DMS153 (cell line): ENCODE data around the gene ATP11A.
"Not testable (repeated sequence)": the region's sequence is repeated elsewhere in the genome, so short reads cannot be mapped to it uniquely, and the experiment has no call there.

ENCODE experiments used
- DNase-seq: peaks from one replicate; lab custom pipeline; 2025; lab: John Stamatoyannopoulos, UW

Gene ATP11A

GRCh38 chr13:112863356-112863755 lies 173.5 kb downstream of the ATP11A start:
- DNase-seq: not testable (repeated sequence)

DNA sequence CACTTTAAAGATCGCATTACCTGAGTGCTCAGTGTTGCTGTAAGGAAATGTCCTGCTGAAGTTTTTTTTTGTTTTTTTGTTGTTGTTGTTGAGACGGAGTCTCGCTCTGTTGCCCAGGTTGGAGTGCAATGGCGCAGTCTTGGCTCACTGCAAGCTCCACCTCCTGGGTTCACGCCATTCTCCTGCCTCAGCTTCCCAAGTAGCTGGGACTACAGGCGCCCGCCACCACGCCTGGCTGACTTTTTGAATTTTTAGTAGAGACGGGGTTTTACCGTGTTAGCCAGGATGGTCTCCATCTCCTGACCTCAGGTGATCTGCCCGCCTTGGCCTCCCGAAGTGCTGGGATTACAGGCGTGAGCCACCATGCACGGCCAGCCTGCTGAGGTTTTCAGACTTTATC lies 175.6 kb downstream of the ATP11A start:
- not testable (repeated sequence) for DNase-seq

DNA sequence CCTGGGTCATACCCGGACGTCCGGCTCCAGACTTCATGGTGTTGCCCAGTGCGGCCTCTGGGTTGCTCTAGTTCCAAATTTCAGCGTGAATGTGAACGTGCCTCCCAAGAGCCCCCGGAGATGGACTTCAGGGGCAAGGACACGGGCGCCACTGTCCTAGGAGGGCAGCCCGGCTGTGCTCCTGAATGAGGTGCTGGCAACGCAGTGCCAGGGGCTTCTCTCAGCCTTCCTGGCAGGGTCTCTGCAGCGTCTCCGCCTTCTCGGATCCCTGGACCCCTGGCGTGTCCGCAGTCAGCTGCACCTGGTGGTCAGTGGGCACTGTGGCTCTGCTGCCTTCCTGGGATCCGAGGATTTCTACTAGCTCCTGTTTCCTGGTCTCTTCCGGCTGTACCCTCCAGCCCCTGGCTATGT lies 177.5 kb downstream of the ATP11A start:
- DNase-seq: no peak

- DNase-seq: no peak
Measured at GRCh38 chr13:112868308-112868707, 178.5 kb downstream of the ATP11A start.

- DNase-seq: no peak
Measured at GRCh38 chr13:112869202-112870050, 179.6 kb downstream of the ATP11A start.

DNA sequence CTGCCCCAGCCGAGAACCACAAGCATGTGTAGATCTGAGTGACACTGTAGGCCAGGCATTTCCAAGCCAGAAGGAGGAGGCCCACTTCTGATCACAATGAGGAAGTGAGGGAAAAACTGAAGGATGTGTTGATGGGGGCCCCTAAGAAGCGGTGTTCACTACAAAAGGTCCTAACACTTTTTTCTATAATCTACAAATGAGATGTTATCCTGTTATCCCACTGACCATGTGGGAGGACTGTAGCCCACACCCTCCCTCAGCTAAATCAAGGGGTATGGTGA lies 180.2 kb downstream of the ATP11A start:
- DNase-seq: no peak

GRCh38 chr13:112870737-112871287 lies 181.0 kb downstream of the ATP11A start:
- no peak for DNase-seq

DNA sequence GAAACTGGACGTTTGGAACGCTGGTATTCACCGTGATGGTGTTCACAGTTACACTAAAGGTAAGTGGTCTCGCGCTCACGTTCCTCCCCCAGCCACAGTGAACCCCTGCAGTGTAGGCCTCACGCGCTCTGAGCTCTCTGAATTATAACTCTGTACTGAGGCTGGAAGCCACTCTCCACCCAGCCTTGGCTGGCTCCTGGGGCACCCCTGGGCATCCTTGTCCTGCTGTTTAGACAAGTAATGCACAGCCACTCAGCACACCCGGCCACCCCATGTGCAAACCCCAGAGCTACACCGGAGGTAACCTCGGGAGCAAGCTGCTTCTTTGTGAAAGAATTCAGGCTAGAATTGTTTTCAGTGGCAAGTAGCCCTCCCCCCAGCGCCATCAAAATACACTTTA lies 181.9 kb downstream of the ATP11A start:
- DNase-seq: no peak

GRCh38 chr13:112872657-112873631 lies 183.1 kb downstream of the ATP11A start:
- peak; percentile 74 for DNase-seq

DNA sequence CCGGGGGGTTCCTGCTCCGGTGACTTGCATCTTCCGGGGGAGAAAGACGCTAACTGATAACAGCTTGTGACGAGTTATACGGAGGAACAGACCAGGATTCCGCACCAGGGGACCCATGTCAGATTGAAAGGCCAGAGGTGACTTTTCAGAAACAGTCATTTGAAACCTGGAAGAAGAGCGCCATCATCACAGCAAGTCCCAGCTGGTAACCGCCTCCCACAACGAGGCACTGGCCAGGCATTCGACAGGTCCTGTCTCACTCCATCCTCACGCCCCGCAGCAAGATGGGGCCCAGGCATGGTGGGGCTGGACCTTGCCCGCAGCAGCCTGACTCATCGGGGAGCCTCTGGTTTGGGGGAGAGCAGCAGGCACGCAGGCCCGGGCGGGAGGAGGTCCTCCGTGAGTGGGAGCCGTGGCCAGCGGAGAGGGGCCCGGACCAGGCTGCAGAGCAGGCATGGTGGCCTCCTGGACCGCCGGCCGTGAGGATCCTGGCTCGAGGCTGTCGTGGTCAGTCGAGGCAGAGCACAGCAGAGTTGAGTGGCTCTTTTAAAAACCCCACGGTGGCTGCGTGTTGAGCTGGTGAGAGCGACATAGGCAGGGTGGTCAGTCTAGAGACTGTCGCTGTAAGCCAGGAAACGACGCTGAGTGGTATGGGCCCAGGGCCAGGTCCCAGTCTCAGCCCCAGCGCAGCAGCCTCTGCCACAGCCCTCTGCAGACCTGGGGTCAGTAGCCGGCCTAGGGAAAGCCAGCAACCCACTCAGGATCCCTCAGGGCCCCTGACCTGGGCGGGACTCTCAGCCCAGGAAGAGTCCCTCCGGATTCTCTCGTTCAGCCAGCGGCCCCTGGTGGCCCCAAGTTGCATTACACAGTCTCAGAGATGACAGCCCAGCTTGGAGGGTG lies 184.3 kb downstream of the ATP11A start:
- DNase-seq: peak; percentile 66

DNA sequence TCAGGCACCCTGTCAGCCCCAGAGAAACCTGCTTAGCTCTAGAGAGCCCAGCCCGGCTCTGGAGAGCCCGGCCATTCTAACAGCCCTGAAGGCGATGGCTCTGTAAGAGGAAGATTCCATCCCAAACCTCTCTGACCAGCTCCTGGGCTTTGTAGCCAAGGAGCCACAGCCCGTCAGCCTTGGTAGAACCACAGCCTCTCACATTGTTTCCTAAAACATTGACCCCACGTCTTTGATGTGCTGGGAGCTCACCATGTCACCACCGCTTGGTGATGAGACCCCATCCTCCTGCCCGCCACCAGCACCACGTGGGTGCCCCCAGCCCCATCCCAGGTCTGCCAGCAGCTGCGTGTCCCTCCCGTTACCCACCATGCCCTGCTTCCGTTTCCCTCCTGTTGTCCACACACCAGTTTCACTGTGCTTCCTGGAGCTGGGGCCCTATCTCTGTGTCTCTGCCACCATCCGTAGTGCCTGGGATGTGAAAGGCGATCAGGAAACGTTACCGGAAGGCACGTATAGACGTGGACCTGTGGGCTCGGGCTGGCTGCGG lies 185.0 kb downstream of the ATP11A start:
- no peak for DNase-seq

DNA sequence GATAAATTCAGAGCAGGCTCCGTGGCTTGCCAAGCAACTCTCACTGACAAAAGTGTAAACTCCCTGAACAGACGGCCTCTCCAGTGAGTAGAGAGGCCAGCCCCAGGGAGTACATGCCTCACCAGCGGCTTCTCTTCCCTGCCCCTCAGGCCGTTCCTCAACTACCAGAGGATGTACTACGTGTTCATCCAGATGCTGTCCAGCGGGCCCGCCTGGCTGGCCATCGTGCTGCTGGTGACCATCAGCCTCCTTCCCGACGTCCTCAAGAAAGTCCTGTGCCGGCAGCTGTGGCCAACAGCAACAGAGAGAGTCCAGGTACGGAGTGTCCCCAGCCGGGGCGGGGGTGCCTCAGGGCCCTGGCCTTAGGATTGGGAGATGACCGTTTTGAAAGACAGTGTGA lies 185.8 kb downstream of the ATP11A start:
- DNase-seq: no peak

- DNase-seq: no peak
Measured at GRCh38 chr13:112876305-112877000, 186.6 kb downstream of the ATP11A start.

DNA sequence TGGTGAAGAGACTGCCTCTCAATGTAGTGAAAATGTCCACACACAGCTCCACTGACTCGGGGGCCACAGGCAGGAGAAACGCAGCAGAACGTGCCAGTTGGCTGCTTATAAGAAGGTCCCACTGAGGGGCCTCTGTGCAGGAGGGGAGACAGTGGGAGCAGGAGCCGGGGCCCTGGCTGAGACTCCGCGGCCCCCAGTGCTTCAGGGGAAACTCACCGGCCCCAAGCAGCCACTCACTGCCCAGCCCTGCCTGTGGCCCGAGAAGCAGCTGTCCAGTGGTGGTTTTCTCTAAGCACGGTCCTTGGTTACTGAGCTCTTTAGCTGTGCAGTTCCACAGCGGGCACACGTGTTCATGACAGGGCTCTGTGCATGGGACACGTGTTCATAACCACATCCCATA lies 187.2 kb downstream of the ATP11A start:
- DNase-seq: no peak

GRCh38 chr13:112877539-112877938 lies 187.7 kb downstream of the ATP11A start:
- DNase-seq: no peak

GRCh38 chr13:112877976-112878955 lies 188.4 kb downstream of the ATP11A start:
- no peak for DNase-seq

GRCh38 chr13:112879283-112879833 lies 189.5 kb downstream of the ATP11A start:
- no peak for DNase-seq

DNA sequence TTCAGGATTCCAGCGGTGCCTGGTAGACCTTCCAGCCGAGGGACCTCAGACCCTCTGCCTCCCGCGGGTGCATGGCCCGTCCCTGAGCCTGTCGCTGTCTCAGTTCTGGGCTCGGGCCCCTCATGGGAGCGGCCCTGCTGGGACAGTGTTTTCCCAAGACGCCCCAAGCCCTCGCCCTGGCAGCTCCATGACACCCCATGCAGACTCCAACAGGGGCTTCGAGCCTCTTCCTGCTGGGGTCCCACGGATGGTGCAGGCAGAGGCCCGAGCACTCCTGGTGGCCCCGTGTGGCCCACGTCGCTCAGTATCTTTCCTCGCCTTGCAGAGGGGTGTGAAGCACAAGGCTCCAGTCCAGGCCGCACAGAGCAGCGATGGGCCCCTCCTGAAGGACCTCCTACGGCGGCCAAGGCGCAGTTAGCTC lies 190.4 kb downstream of the ATP11A start:
- no peak for DNase-seq

DNA sequence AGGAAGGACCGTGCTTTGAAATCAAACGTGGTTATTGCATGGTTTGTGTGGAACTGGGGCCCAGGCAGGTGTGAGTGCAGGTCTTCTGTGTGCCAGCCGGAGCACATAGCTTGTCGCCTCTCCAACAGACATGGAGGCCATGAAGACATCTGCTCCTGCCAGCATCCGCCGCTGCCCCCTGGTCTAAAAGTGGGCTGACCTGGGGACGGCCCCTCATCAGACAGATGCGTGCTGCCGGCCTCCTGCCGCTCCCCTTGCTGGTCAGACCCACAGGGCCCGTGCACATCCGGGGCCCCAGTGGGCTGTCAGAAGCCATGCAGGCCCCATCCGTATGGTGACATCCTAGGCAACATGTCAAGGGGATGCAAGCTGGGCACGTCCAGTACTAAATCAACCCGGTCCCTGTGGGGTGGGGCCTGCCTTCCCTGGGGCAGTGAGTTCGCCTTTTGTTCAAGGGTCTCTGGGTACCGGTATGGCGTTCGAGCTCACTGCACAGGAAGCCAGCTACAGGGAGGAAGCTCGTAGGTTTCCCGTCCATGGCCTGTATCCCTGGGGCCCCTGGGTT lies 191.2 kb downstream of the ATP11A start:
- DNase-seq: no peak
